Measurements from ENCODE around the gene ZNF205. TPM values are rescaled to one million over a fixed set of nuclear protein-coding genes. Genes with fewer than 3 reads are reported as not detected.

Gene ZNF205
- total and polyA plus RNA-seq, 7 donors = 1.8 to 5.4 (median 1.9) TPM

DNA sequence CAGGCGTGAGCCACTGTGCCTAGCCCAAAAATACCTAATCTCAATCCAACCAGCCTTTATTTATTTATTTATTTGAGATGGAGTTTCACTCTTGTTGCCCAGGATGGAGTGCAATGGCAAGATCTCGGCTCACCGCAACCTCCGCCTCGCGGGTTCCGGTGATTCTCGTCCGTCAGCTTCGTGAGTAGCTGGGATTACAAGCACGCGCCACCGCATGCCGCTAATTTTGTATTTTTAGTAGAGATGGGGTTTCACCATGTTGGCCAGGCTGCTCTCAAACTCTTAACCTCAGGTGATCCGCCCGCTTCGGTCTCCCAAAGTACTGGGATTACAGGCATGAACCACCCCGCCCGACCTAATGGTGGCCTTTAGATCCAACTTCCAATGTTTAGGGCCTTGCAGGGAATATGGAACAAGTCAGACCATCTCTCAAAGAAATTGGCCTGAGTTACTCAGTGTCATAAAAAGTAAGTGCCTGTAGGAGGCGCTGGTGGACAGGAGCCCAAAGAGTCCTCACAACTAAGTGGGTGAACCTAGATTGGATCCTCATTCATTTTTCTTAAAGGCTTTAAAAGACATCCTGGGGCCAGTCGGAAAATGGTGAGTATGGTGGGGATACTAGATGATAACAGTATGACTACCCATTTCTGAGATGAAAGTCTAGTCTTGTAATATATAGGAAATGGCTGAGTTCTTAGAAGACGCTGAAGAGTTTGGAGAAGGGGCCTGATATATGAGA lies 17.9 kb upstream of the ZNF205 start:
- 82 to 90% (median 87%) methylated on average over 22 of the region's 22 CpGs for WGBS, 3 donors
- ATAC-seq (no peak), DNase-seq (peak in 1 of 2 donors; percentile 19)
- Histone ChIP-seq H3K27ac (no peak overlapping the region), H3K27me3 (ENCODE audit: insufficient read depth in 3 of 3, low read length in 2 of 3) (peaks cover 0 to 5% (median 0%) of the 10 kb centered on the region in 3 donors), H3K36me3 (ENCODE audit: insufficient read depth in 1 of 2, low read depth in 1 of 2) (no peaks in the 10 kb centered on the region), H3K4me1 (no peaks in the 10 kb centered on the region), H3K4me3 (no peak overlapping the region), H3K9me3 (no peaks in the 10 kb centered on the region)
- TF ChIP-seq, protein P1, sequence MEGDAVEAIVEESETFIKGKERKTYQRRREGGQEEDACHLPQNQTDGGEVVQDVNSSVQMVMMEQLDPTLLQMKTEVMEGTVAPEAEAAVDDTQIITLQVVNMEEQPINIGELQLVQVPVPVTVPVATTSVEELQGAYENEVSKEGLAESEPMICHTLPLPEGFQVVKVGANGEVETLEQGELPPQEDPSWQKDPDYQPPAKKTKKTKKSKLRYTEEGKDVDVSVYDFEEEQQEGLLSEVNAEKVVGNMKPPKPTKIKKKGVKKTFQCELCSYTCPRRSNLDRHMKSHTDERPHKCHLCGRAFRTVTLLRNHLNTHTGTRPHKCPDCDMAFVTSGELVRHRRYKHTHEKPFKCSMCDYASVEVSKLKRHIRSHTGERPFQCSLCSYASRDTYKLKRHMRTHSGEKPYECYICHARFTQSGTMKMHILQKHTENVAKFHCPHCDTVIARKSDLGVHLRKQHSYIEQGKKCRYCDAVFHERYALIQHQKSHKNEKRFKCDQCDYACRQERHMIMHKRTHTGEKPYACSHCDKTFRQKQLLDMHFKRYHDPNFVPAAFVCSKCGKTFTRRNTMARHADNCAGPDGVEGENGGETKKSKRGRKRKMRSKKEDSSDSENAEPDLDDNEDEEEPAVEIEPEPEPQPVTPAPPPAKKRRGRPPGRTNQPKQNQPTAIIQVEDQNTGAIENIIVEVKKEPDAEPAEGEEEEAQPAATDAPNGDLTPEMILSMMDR (IDR thresholded peaks at IDR 0.05) = peak; percentile 29
- intact Hi-C loops (cut with DNase I) = loop anchor here (5.0 kb wide), 1 partner anchor 32 kb away; no protein-coding TSS in a partner anchor

GRCh38 chr16:3095869-3096268 lies 16.5 kb upstream of the ZNF205 start:
- Histone ChIP-seq H3K4me1 (peaks cover 5% of the 10 kb centered on the region), H3K27me3 (ENCODE audit: insufficient read depth in 3 of 3, low read length in 2 of 3) (peaks cover 0 to 5% (median 2%) of the 10 kb centered on the region in 3 donors), H3K27ac (no peak overlapping the region), H3K36me3 (ENCODE audit: insufficient read depth in 1 of 2, low read depth in 1 of 2) (no peaks in the 10 kb centered on the region), H3K9me3 (no peaks in the 10 kb centered on the region), H3K4me3 (no peak overlapping the region)
- WGBS, 3 donors = 30 to 42% (median 35%) methylated on average over 4 of the region's 4 CpGs
- TF ChIP-seq, protein P1 (IDR thresholded peaks at IDR 0.05) = peak; percentile 14
- no peak for ATAC-seq
- peak in 1 of 2 donors; percentile 50 for DNase-seq
- intact Hi-C loops (cut with DNase I) = loop anchor here (5.0 kb wide), 1 partner anchor 34 kb away; no protein-coding TSS in a partner anchor

DNA sequence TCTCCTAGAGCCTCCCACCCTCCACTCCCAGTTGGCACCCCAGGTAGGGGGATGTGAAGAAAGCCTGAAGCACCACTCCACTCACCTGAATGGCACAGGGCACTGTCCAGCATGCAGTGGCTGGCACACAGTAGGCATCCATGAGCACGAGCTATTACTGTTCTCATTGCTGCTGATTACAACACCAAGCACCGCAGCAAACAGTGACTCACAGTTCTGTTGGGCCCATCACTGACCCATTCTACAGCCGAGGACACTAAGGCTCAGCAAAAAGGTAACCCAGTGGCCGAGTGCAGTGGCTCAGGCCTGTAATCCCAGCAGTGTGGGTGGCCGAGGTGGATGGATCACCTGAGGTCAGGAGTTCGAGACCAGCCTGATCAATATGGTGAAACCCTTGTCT lies 16.0 kb upstream of the ZNF205 start:
- 88 to 90% (median 89%) methylated on average over 6 of the region's 6 CpGs for WGBS, 3 donors
- intact Hi-C loops (cut with DNase I) = loop anchor here (5.0 kb wide), 1 partner anchor 34 kb away; no protein-coding TSS in a partner anchor
- TF ChIP-seq, protein P1 (IDR thresholded peaks at IDR 0.05) = no peak
- Histone ChIP-seq H3K36me3 (ENCODE audit: insufficient read depth in 1 of 2, low read depth in 1 of 2) (no peaks in the 10 kb centered on the region), H3K27me3 (ENCODE audit: insufficient read depth in 3 of 3, low read length in 2 of 3) (peaks cover 0 to 5% (median 2%) of the 10 kb centered on the region in 3 donors), H3K27ac (no peak overlapping the region), H3K4me1 (peaks cover 8% of the 10 kb centered on the region), H3K9me3 (no peaks in the 10 kb centered on the region), H3K4me3 (no peak overlapping the region)
- DNase-seq = peak in 1 of 2 donors; percentile 14
- no peak for ATAC-seq

GRCh38 chr16:3097266-3097665 lies 15.1 kb upstream of the ZNF205 start:
- Histone ChIP-seq H3K4me3 (no peak overlapping the region), H3K4me1 (peaks cover 8% of the 10 kb centered on the region), H3K27me3 (ENCODE audit: insufficient read depth in 3 of 3, low read length in 2 of 3) (peaks cover 0 to 5% (median 2%) of the 10 kb centered on the region in 3 donors), H3K9me3 (no peaks in the 10 kb centered on the region), H3K36me3 (ENCODE audit: insufficient read depth in 1 of 2, low read depth in 1 of 2) (no peaks in the 10 kb centered on the region), H3K27ac (no peak overlapping the region)
- no peak for ATAC-seq
- peak in 1 of 2 donors; percentile 24 for DNase-seq
- intact Hi-C loops (cut with DNase I) = loop anchor here (5.0 kb wide), 1 partner anchor 35 kb away; no protein-coding TSS in a partner anchor
- 49 to 60% (median 50%) methylated on average over 8 of the region's 8 CpGs for WGBS, 3 donors
- TF ChIP-seq, protein P1 (IDR thresholded peaks at IDR 0.05) = no peak

Measured in psoas muscle (tissue), 8 donors.